HFFc6 (cell line): ENCODE measurements around the gene RSPH6A. TPM values are rescaled to one million over a fixed set of nuclear protein-coding genes. Genes with fewer than 3 reads are reported as not detected.
A peak's percentile ranks its signal among the peaks of the same experiment; 100 is the strongest.

Experiments used
- DNase-seq: peaks from one replicate; pipeline ENCODE4 v3.0.0-alpha.2; 2018
- H3K27ac Mint-ChIP-seq: 2 replicates; pipeline ENCODE4 v1.8.0; 2020; ENCODE audit warnings: mild to moderate bottlenecking, mixed read lengths
- H3K27me3 Mint-ChIP-seq: 2 replicates; pipeline ENCODE4 v1.8.0; 2021; ENCODE audit warnings: mild to moderate bottlenecking, moderate library complexity, mixed read lengths; ENCODE audit not compliant: insufficient read depth
- H3K36me3 Mint-ChIP-seq: 2 replicates; pipeline ENCODE4 v1.8.0; 2021; ENCODE audit warnings: low read depth, mixed read lengths
- H3K4me1 Mint-ChIP-seq: 2 replicates; pipeline ENCODE4 v1.8.0; 2020; ENCODE audit warnings: low read depth, mixed read lengths
- H3K4me3 Mint-ChIP-seq: 2 replicates; pipeline ENCODE4 v1.8.0; 2020; ENCODE audit warnings: mild to moderate bottlenecking, moderate library complexity, mixed read lengths
- H3K9me3 Mint-ChIP-seq: 2 replicates; pipeline ENCODE4 v1.8.0; 2020; ENCODE audit warnings: mild to moderate bottlenecking, mixed read lengths
- CTCF ChIP-seq: fragments of 200-600 bp; sonication (generic); IDR thresholded peaks from 2 replicates; pipeline ENCODE4 v1.5.0; 2021; ENCODE audit warnings: antibody characterized with exemption, mild to moderate bottlenecking
- total RNA-seq, 6 experiments: library from RNA; stranded (reverse); fragmentation: NEBNext Ultra II Directional; extraction: Animal tissue kit (Norgen Biotek cat#: 25700); gene quantifications; 2 replicates in 1 of 6; 3 replicates in 5 of 6; pipeline ENCODE4 v1.2.3, GENCODE V29; 2021

RSPH6A gene
- total RNA-seq, 6 experiments from 2014 or later = 0.07 TPM; not detected in 5

GRCh38 chr19:45798995-45799517, 16.1 kb downstream of the RSPH6A start:
- peaks cover 1% of the 10 kb centered on the region; the same call in 1 of the 2 replicates for H3K27me3 Mint-ChIP-seq
- H3K36me3 Mint-ChIP-seq = no peaks in the 10 kb centered on the region
- H3K4me3 Mint-ChIP-seq = peak overlapping the region; percentile 53
- peak; percentile 96 for TF ChIP-seq CTCF
- H3K27ac Mint-ChIP-seq = peak overlapping the region; percentile 68
- DNase-seq = peak; percentile 83
- peaks cover 24% of the 10 kb centered on the region for H3K4me1 Mint-ChIP-seq
- H3K9me3 Mint-ChIP-seq = no peaks in the 10 kb centered on the region

GRCh38 chr19:45794627-45795026, 20.5 kb downstream of the RSPH6A start:
- Mint-ChIP-seq H3K27me3 (no peaks in the 10 kb centered on the region; the same call in 1 of the 2 replicates), H3K4me1 (peaks cover 38% of the 10 kb centered on the region), H3K9me3 (no peaks in the 10 kb centered on the region), H3K4me3 (no peak overlapping the region), H3K27ac (no peak overlapping the region; the same call in 1 of the 2 replicates), H3K36me3 (peaks cover 15% of the 10 kb centered on the region)
- DNase-seq = no peak
- no peak for TF ChIP-seq CTCF

GRCh38 chr19:45793876-45794275, 21.2 kb downstream of the RSPH6A start:
- DNase-seq = no peak
- no peaks in the 10 kb centered on the region for H3K9me3 Mint-ChIP-seq

GRCh38 chr19:45793178-45793564, 21.9 kb downstream of the RSPH6A start:
- H3K27ac Mint-ChIP-seq = peak overlapping the region; percentile 90
- no peaks in the 10 kb centered on the region for H3K9me3 Mint-ChIP-seq
- no peak for TF ChIP-seq CTCF
- peaks cover 27% of the 10 kb centered on the region for H3K4me1 Mint-ChIP-seq
- H3K36me3 Mint-ChIP-seq = peaks cover 27% of the 10 kb centered on the region
- peak overlapping the region; percentile 65 for H3K4me3 Mint-ChIP-seq
- H3K27me3 Mint-ChIP-seq = no peaks in the 10 kb centered on the region; the same call in 1 of the 2 replicates
- DNase-seq = no peak

More at GRCh38 chr19:45793876-45794275, 21.2 kb downstream of the RSPH6A start:
- H3K4me1 Mint-ChIP-seq = peaks cover 31% of the 10 kb centered on the region
- no peak for TF ChIP-seq CTCF
- H3K4me3 Mint-ChIP-seq = no peak overlapping the region
- H3K27ac Mint-ChIP-seq = peak overlapping the region; percentile 90
- H3K36me3 Mint-ChIP-seq = peaks cover 20% of the 10 kb centered on the region
- H3K27me3 Mint-ChIP-seq = no peaks in the 10 kb centered on the region; the same call in 1 of the 2 replicates

- peak within 1 kb of the TSS; percentile 99 for H3K4me3 Mint-ChIP-seq
- TF ChIP-seq CTCF = no peak
- DNase-seq = peak; percentile 99
- peaks cover under 1% of the 10 kb centered on the region for H3K27me3 Mint-ChIP-seq
- peaks cover 27% of the 10 kb centered on the region for H3K4me1 Mint-ChIP-seq
- peak within 1 kb of the TSS; percentile 90 for H3K27ac Mint-ChIP-seq
- peaks cover 33% of the 10 kb centered on the region for H3K36me3 Mint-ChIP-seq
- H3K9me3 Mint-ChIP-seq = no peaks in the 10 kb centered on the region
Observed at GRCh38 chr19:45792470-45793177, 22.5 kb downstream of the RSPH6A start, which contains the start of gene DMWD. Gene DMWD, minus strand, starts transcription at chr19:45792845. Its CDS starts 89 bp downstream, at chr19:45792756.
